ENCODE data around the gene PDE11A.

PDE11A gene

DNA sequence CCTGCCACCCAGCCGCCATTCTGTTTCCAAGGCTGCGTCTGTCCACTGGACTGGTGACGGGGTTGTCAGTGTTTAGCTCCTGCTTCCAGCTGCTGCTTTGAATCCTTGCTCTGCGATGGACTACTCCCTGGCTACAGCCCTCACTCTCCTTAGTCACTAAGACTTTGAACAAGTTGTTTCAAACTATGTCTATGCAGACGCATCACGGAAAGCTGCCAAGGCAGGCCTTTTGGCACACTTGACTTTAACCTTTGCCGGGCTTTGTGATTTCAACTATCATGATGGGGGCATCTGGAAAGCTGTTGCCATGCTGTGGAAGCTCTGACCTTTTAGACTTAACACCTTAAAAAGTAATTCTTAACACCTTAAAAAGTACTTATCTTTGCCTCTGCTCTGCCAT, 54.4 kb downstream of the PDE11A start:
- no peak for ATAC-seq
- no peak for TF ChIP-seq ZNF8 (CRISPR knock-in tag; IDR thresholded peaks at IDR 0.05)

DNA sequence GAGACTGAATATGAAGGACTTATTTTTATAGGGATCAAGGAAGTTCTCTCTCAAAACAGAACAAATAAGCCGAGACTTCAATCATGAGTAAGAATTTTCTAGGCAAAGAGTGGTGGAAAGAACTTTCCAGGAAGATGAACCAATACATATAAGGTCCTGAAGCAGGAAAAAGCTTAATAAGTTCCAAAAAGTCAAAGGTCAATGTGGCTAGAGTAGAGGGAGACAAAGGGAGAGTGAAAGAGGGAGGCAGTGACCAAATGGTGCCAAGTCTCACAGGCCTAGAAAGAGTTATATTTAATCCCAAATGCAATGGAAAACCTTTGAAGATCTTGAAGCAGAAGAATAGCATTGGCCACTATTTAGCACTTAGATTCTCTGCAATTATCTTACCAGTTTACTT, 56.0 kb downstream of the PDE11A start:
- ATAC-seq: no peak
- TF ChIP-seq, protein P1, sequence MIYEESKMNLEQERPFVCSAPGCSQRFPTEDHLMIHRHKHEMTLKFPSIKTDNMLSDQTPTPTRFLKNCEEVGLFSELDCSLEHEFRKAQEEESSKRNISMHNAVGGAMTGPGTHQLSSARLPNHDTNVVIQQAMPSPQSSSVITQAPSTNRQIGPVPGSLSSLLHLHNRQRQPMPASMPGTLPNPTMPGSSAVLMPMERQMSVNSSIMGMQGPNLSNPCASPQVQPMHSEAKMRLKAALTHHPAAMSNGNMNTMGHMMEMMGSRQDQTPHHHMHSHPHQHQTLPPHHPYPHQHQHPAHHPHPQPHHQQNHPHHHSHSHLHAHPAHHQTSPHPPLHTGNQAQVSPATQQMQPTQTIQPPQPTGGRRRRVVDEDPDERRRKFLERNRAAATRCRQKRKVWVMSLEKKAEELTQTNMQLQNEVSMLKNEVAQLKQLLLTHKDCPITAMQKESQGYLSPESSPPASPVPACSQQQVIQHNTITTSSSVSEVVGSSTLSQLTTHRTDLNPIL (CRISPR knock-in tag; IDR thresholded peaks at IDR 0.05; ENCODE audit: low read depth): no peak
- TF ChIP-seq ZFP3 (CRISPR knock-in tag; IDR thresholded peaks at IDR 0.05): no peak
- TF ChIP-seq CSDC2 (CRISPR knock-in tag; IDR thresholded peaks at IDR 0.05): no peak

DNA sequence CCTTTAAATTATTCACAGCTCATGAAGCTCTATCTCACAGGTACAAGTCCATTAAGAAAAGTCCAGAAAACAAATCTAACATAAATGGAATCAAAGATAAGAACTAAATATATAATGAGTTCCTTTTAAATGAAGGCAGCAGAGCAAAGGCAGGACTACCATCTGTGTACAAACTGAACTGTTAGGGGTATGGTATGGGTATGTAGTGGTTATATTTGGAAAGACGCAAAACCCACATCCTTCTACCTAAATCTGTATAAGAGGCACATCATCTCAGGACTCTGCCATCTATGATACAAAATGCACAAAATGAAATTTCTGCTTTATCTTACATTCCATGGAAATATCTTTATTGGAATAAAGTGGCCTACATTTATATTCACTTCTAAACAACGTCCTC, 59.9 kb downstream of the PDE11A start:
- no peak for TF ChIP-seq GLIS3 (CRISPR knock-in tag; IDR thresholded peaks at IDR 0.05)
- no peak for TF ChIP-seq RARB (CRISPR knock-in tag; IDR thresholded peaks at IDR 0.05)
- TF ChIP-seq ZFP3 (CRISPR knock-in tag; IDR thresholded peaks at IDR 0.05): no peak
- no peak for TF ChIP-seq ZNF565 (CRISPR knock-in tag; conservative IDR thresholded peaks at IDR 0.05; ENCODE audit: low read depth)
- TF ChIP-seq, protein P2, sequence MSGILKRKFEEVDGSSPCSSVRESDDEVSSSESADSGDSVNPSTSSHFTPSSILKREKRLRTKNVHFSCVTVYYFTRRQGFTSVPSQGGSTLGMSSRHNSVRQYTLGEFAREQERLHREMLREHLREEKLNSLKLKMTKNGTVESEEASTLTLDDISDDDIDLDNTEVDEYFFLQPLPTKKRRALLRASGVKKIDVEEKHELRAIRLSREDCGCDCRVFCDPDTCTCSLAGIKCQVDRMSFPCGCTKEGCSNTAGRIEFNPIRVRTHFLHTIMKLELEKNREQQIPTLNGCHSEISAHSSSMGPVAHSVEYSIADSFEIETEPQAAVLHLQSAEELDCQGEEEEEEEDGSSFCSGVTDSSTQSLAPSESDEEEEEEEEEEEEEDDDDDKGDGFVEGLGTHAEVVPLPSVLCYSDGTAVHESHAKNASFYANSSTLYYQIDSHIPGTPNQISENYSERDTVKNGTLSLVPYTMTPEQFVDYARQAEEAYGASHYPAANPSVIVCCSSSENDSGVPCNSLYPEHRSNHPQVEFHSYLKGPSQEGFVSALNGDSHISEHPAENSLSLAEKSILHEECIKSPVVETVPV (CRISPR knock-in tag; IDR thresholded peaks at IDR 0.05): no peak
- TF ChIP-seq BACH2 (CRISPR knock-in tag; IDR thresholded peaks at IDR 0.05; ENCODE audit: borderline replicate concordance): no peak
- no peak for TF ChIP-seq TOX (CRISPR knock-in tag; IDR thresholded peaks at IDR 0.05; ENCODE audit: borderline replicate concordance)
- no peak for TF ChIP-seq TSHZ2 (CRISPR knock-in tag; IDR thresholded peaks at IDR 0.05)
- no peak for TF ChIP-seq PATZ1 (CRISPR knock-in tag; IDR thresholded peaks at IDR 0.05; ENCODE audit: borderline replicate concordance)
- no peak for TF ChIP-seq ZNF8 (CRISPR knock-in tag; IDR thresholded peaks at IDR 0.05)
- TF ChIP-seq, protein P1 (CRISPR knock-in tag; IDR thresholded peaks at IDR 0.05; ENCODE audit: low read depth): no peak
- TF ChIP-seq ISL1 (CRISPR knock-in tag; IDR thresholded peaks at IDR 0.05): no peak
- TF ChIP-seq ESRRG (CRISPR knock-in tag; IDR thresholded peaks at IDR 0.05): no peak
- TF ChIP-seq CSDC2 (CRISPR knock-in tag; IDR thresholded peaks at IDR 0.05): no peak
- no peak for TF ChIP-seq ZFP30 (CRISPR knock-in tag; IDR thresholded peaks at IDR 0.05)
- TF ChIP-seq ZNF70 (CRISPR knock-in tag; IDR thresholded peaks at IDR 0.05): no peak
- TF ChIP-seq PPARA (CRISPR knock-in tag; IDR thresholded peaks at IDR 0.05; ENCODE audit: borderline replicate concordance): no peak
- ATAC-seq: no peak

- ATAC-seq: no peak
Measured at GRCh38 chr2:178009813-178010212, 62.8 kb downstream of the PDE11A start.

More at GRCh38 chr2:178009813-178010212, 62.8 kb downstream of the PDE11A start:
- TF ChIP-seq GLIS3 (CRISPR knock-in tag; IDR thresholded peaks at IDR 0.05) (no peak), TCF4 (CRISPR knock-in tag; IDR thresholded peaks at IDR 0.05; ENCODE audit: borderline replicate concordance) (no peak), CSDC2 (CRISPR knock-in tag; IDR thresholded peaks at IDR 0.05) (no peak), OSR1 (CRISPR knock-in tag; IDR thresholded peaks at IDR 0.05) (no peak), RARB (CRISPR knock-in tag; IDR thresholded peaks at IDR 0.05) (no peak), TSHZ2 (CRISPR knock-in tag; IDR thresholded peaks at IDR 0.05) (no peak), PPARA (CRISPR knock-in tag; IDR thresholded peaks at IDR 0.05; ENCODE audit: borderline replicate concordance) (no peak)
